ENCODE measurements around the gene CENPV. TPM values are rescaled to one million over a fixed set of nuclear protein-coding genes. Genes with fewer than 3 reads are reported as not detected.

Gene CENPV
- total and polyA plus RNA-seq, 2 of the 13 experiments (the other 11 are each of a cell fraction or from before 2014, with no cell fraction given), result 193 to 292 TPM

GRCh38 chr17:16351831-16352230 is 1.4 kb downstream of the CENPV start:
- DNase-seq (ENCODE audit: low spot score) (no peak), FAIRE-seq (no peak), ATAC-seq (no peak)
- Histone ChIP-seq H3K9ac (ENCODE audit: insufficient read depth, low read depth, low read length) (peak overlapping the region; percentile 99), H3K79me2 (ENCODE audit: insufficient read depth, low read length) (peaks cover 36% of the 10 kb centered on the region), H3K4me3 (replicated peaks in 1 of 3; ENCODE audit: insufficient read depth in 1 of 3, low read depth in 2 of 3, low read length in 3 of 3) (peak overlapping the region; percentile 85 to 89 (median 87)), H2AFZ (ENCODE audit: low read length) (no peak overlapping the region), H3K9me3 (ENCODE audit: low read length) (no peaks in the 10 kb centered on the region), H3K27me3 (ENCODE audit: control insufficient read depth in 1 of 2, insufficient read depth in 2 of 2, low read length in 2 of 2) (no peaks in the 10 kb centered on the region), H3K4me2 (ENCODE audit: low read depth, low read length) (peak overlapping the region; percentile 75), H3K36me3 (replicated peaks in 1 of 2; ENCODE audit: control insufficient read depth in 1 of 2, insufficient read depth in 2 of 2, low read length in 2 of 2) (peaks cover 11 to 26% of the 10 kb centered on the region in 2 experiments), H4K20me1 (ENCODE audit: insufficient read depth, low read length) (peaks cover 12% of the 10 kb centered on the region), H3K27ac (ENCODE audit: extremely low read length, insufficient read depth, low read length) (peak overlapping the region; percentile 94), H3K4me1 (ENCODE audit: insufficient read depth, low read length) (peaks cover 37% of the 10 kb centered on the region)
- CTCF ChIA-PET (ENCODE audit: low intra/inter-chr PET ratio, low total read pairs), result no interaction called here
- WGBS (ENCODE audit: low lambda C conversion rate), result 4% methylated on average over 10 of the region's 10 CpGs
- BruUV-seq (replicated peaks), result no TSS peak
- in situ Hi-C loops (cut with HindIII; ENCODE audit: extremely low pct_ligation_motif_present, low pct_unique_long_range_greater_than_20kb), result loop anchor here (5.0 kb wide), 1 partner anchor 65 kb away; no protein-coding TSS in a partner anchor
- TF ChIP-seq NFIB (CRISPR knock-in tag; IDR thresholded peaks at IDR 0.05; ENCODE audit: borderline replicate concordance) (no peak), BRCA1 (CRISPR knock-in tag; IDR thresholded peaks at IDR 0.05) (no peak), AHDC1 (CRISPR knock-in tag; IDR thresholded peaks at IDR 0.05; ENCODE audit: borderline replicate concordance) (no peak), POLR2AphosphoS2 (IDR thresholded peaks at IDR 0.05; ENCODE audit: low read depth, low read length) (no peak), BORCS8-MEF2B (CRISPR knock-in tag; IDR thresholded peaks at IDR 0.05) (no peak), ZNF296 (CRISPR knock-in tag; conservative IDR thresholded peaks at IDR 0.05) (no peak), TOE1 (CRISPR knock-in tag; IDR thresholded peaks at IDR 0.05) (no peak)
- intact Hi-C loops (cut with micrococcal nuclease; ENCODE audit: unreplicated experiment), result loop anchor here (1.0 to 5.0 kb wide), 3 partner anchors 40 to 135 kb away; partner anchors contain the start of genes NCOR1 and PIGL
- POLR2A ChIA-PET, result interaction anchor here (0.7 to 7.3 kb wide), 16 partner anchors 9 to 184 kb away, joined by 3 to 68 read pairs (median 12); partner anchors contain the start of genes NCOR1 and PIGL

Measured in HepG2 (cell line).